Measurements from ENCODE around the gene NKIRAS1.

The NKIRAS1 gene

GRCh38 chr3:23948761-23949160 lies 32.0 kb upstream of the NKIRAS1 start:
- TF ChIP-seq CTCF (IDR thresholded peaks at IDR 0.05; ENCODE audit: control insufficient read depth, extremely low read depth, insufficient read depth) = no peak
- H3K4me3 ChIP-seq (ENCODE audit: low read depth, low read length) = no peak overlapping the region
- no peak for DNase-seq (ENCODE audit: low read depth)

- TF ChIP-seq CTCF (IDR thresholded peaks at IDR 0.05; ENCODE audit: control insufficient read depth, extremely low read depth, insufficient read depth) = no peak
- H3K4me3 ChIP-seq (ENCODE audit: low read depth, low read length) = peak overlapping the region; percentile 70
- peak; percentile 81 for DNase-seq (ENCODE audit: low read depth)
These were observed 29.3 kb upstream of the NKIRAS1 start for GRCh38 chr3:23945913-23946687.

GRCh38 chr3:23945663-23945912 lies 28.8 kb upstream of the NKIRAS1 start:
- no peak for DNase-seq (ENCODE audit: low read depth)
- no peak for TF ChIP-seq CTCF (IDR thresholded peaks at IDR 0.05; ENCODE audit: control insufficient read depth, extremely low read depth, insufficient read depth)
- H3K4me3 ChIP-seq (ENCODE audit: low read depth, low read length) = peak overlapping the region; percentile 63

GRCh38 chr3:23944861-23945662 lies 28.3 kb upstream of the NKIRAS1 start, which contains the start of gene NR1D2:
Gene NR1D2 (plus strand): TSS chr3:23945286. CDS start chr3:23945579, 293 bp downstream.
- 0 out of 2 replicates have a peak, but pooled peaks have one; percentile 6 for TF ChIP-seq CTCF (IDR thresholded peaks at IDR 0.05; ENCODE audit: control insufficient read depth, extremely low read depth, insufficient read depth)
- no peak for DNase-seq (ENCODE audit: low read depth)
- H3K4me3 ChIP-seq (ENCODE audit: low read depth, low read length) = peak within 1 kb of the TSS; percentile 70

- no peak for DNase-seq (ENCODE audit: low read depth)
- peak overlapping the region; percentile 63 for H3K4me3 ChIP-seq (ENCODE audit: low read depth, low read length)
- TF ChIP-seq CTCF (IDR thresholded peaks at IDR 0.05; ENCODE audit: control insufficient read depth, extremely low read depth, insufficient read depth) = no peak
These were observed 27.4 kb upstream of the NKIRAS1 start for GRCh38 chr3:23944007-23944783.

GRCh38 chr3:23942546-23942945 lies 25.8 kb upstream of the NKIRAS1 start:
- no peak for DNase-seq (ENCODE audit: low read depth)
- no peak overlapping the region for H3K4me3 ChIP-seq (ENCODE audit: low read depth, low read length)

More at GRCh38 chr3:23942546-23942945, 25.8 kb upstream of the NKIRAS1 start:
- TF ChIP-seq CTCF (IDR thresholded peaks at IDR 0.05; ENCODE audit: control insufficient read depth, extremely low read depth, insufficient read depth) = no peak
